ENCODE measurements around the gene SERP1.

The SERP1 gene

GRCh38 chr3:150556792-150557191 is 10.5 kb upstream of the SERP1 start:
- Histone ChIP-seq H3K9me3 (ENCODE audit: control insufficient read depth in 1 of 2, low read length in 2 of 2) (no peaks in the 10 kb centered on the region), H3K4me3 (ENCODE audit: low read depth in 1 of 2, low read length in 2 of 2) (no peak overlapping the region), H3K27me3 (ENCODE audit: low read depth, low read length) (no peaks in the 10 kb centered on the region), H3K4me1 (ENCODE audit: control insufficient read depth in 1 of 2, insufficient read depth in 2 of 2, low read length in 2 of 2) (no peaks in the 10 kb centered on the region), H3K27ac (ENCODE audit: low read length) (no peak overlapping the region), H3K36me3 (ENCODE audit: control insufficient read depth in 1 of 2, insufficient read depth in 2 of 2, low read length in 2 of 2) (peaks cover 16 to 25% of the 10 kb centered on the region in 2 donors)

- Histone ChIP-seq H3K27ac (ENCODE audit: low read length) (no peak overlapping the region), H3K4me3 (ENCODE audit: low read depth in 1 of 2, low read length in 2 of 2) (no peak overlapping the region), H3K4me1 (ENCODE audit: control insufficient read depth in 1 of 2, insufficient read depth in 2 of 2, low read length in 2 of 2) (no peaks in the 10 kb centered on the region), H3K9me3 (ENCODE audit: control insufficient read depth in 1 of 2, low read length in 2 of 2) (no peaks in the 10 kb centered on the region), H3K27me3 (ENCODE audit: low read depth, low read length) (no peaks in the 10 kb centered on the region), H3K36me3 (ENCODE audit: control insufficient read depth in 1 of 2, insufficient read depth in 2 of 2, low read length in 2 of 2) (peaks cover 16 to 25% of the 10 kb centered on the region in 2 donors)
Measured at GRCh38 chr3:150555859-150556436, 9.7 kb upstream of the SERP1 start.

- Histone ChIP-seq H3K36me3 (ENCODE audit: control insufficient read depth in 1 of 2, insufficient read depth in 2 of 2, low read length in 2 of 2) (peaks cover 9 to 11% of the 10 kb centered on the region in 2 donors), H3K27me3 (ENCODE audit: low read depth, low read length) (no peaks in the 10 kb centered on the region), H3K4me3 (ENCODE audit: low read depth in 1 of 2, low read length in 2 of 2) (peak overlapping the region; percentile 88 to 91), H3K27ac (ENCODE audit: low read length) (peak overlapping the region; percentile 94), H3K9me3 (ENCODE audit: control insufficient read depth in 1 of 2, low read length in 2 of 2) (no peaks in the 10 kb centered on the region), H3K4me1 (ENCODE audit: control insufficient read depth in 1 of 2, insufficient read depth in 2 of 2, low read length in 2 of 2) (peaks cover 0 to 34% of the 10 kb centered on the region in 2 donors)
Measured at GRCh38 chr3:150547045-150547741, 897 bp upstream of the SERP1 start.

GRCh38 chr3:150545419-150546225 is 674 bp downstream of the SERP1 start:
- peak overlapping the region; percentile 83 to 88 for H3K4me3 ChIP-seq (ENCODE audit: low read depth in 1 of 2, low read length in 2 of 2)
- peaks cover 0 to 34% of the 10 kb centered on the region in 2 donors for H3K4me1 ChIP-seq (ENCODE audit: control insufficient read depth in 1 of 2, insufficient read depth in 2 of 2, low read length in 2 of 2)
- peaks cover 11 to 13% of the 10 kb centered on the region in 2 donors for H3K36me3 ChIP-seq (ENCODE audit: control insufficient read depth in 1 of 2, insufficient read depth in 2 of 2, low read length in 2 of 2)
- no peaks in the 10 kb centered on the region for H3K9me3 ChIP-seq (ENCODE audit: control insufficient read depth in 1 of 2, low read length in 2 of 2)
- H3K27ac ChIP-seq (ENCODE audit: low read length): peak overlapping the region; percentile 92
- H3K27me3 ChIP-seq (ENCODE audit: low read depth, low read length): no peaks in the 10 kb centered on the region

GRCh38 chr3:150544726-150545125 is 1.6 kb downstream of the SERP1 start:
- H3K4me3 ChIP-seq (ENCODE audit: low read depth in 1 of 2, low read length in 2 of 2): peak overlapping the region; percentile 83 to 88
- H3K27ac ChIP-seq (ENCODE audit: low read length): peak overlapping the region; percentile 92
- no peaks in the 10 kb centered on the region for H3K9me3 ChIP-seq (ENCODE audit: control insufficient read depth in 1 of 2, low read length in 2 of 2)
- no peaks in the 10 kb centered on the region for H3K27me3 ChIP-seq (ENCODE audit: low read depth, low read length)
- H3K36me3 ChIP-seq (ENCODE audit: control insufficient read depth in 1 of 2, insufficient read depth in 2 of 2, low read length in 2 of 2): peaks cover 11 to 13% of the 10 kb centered on the region in 2 donors
- peaks cover 0 to 33% of the 10 kb centered on the region in 2 donors for H3K4me1 ChIP-seq (ENCODE audit: control insufficient read depth in 1 of 2, insufficient read depth in 2 of 2, low read length in 2 of 2)

GRCh38 chr3:150544041-150544440 is 2.3 kb downstream of the SERP1 start:
- peaks cover 11 to 13% of the 10 kb centered on the region in 2 donors for H3K36me3 ChIP-seq (ENCODE audit: control insufficient read depth in 1 of 2, insufficient read depth in 2 of 2, low read length in 2 of 2)
- peak overlapping the region; percentile 83 to 88 for H3K4me3 ChIP-seq (ENCODE audit: low read depth in 1 of 2, low read length in 2 of 2)
- peaks cover 0 to 30% of the 10 kb centered on the region in 2 donors for H3K4me1 ChIP-seq (ENCODE audit: control insufficient read depth in 1 of 2, insufficient read depth in 2 of 2, low read length in 2 of 2)
- H3K27me3 ChIP-seq (ENCODE audit: low read depth, low read length): no peaks in the 10 kb centered on the region
- peak overlapping the region; percentile 92 for H3K27ac ChIP-seq (ENCODE audit: low read length)
- no peaks in the 10 kb centered on the region for H3K9me3 ChIP-seq (ENCODE audit: control insufficient read depth in 1 of 2, low read length in 2 of 2)

- H3K4me1 ChIP-seq (ENCODE audit: control insufficient read depth in 1 of 2, insufficient read depth in 2 of 2, low read length in 2 of 2): peaks cover 0 to 30% of the 10 kb centered on the region in 2 donors
- no peaks in the 10 kb centered on the region for H3K27me3 ChIP-seq (ENCODE audit: low read depth, low read length)
- H3K9me3 ChIP-seq (ENCODE audit: control insufficient read depth in 1 of 2, low read length in 2 of 2): no peaks in the 10 kb centered on the region
- H3K4me3 ChIP-seq (ENCODE audit: low read depth in 1 of 2, low read length in 2 of 2): peak overlapping the region in 1 of 2 donors; percentile 88
- H3K36me3 ChIP-seq (ENCODE audit: control insufficient read depth in 1 of 2, insufficient read depth in 2 of 2, low read length in 2 of 2): peaks cover 11 to 13% of the 10 kb centered on the region in 2 donors
- H3K27ac ChIP-seq (ENCODE audit: low read length): peak overlapping the region; percentile 92
Measured at GRCh38 chr3:150543531-150543930, 2.8 kb downstream of the SERP1 start.

GRCh38 chr3:150543128-150543527 is 3.2 kb downstream of the SERP1 start:
- H3K27ac ChIP-seq (ENCODE audit: low read length): no peak overlapping the region
- H3K4me3 ChIP-seq (ENCODE audit: low read depth in 1 of 2, low read length in 2 of 2): no peak overlapping the region
- no peaks in the 10 kb centered on the region for H3K9me3 ChIP-seq (ENCODE audit: control insufficient read depth in 1 of 2, low read length in 2 of 2)
- H3K4me1 ChIP-seq (ENCODE audit: control insufficient read depth in 1 of 2, insufficient read depth in 2 of 2, low read length in 2 of 2): peaks cover 0 to 27% of the 10 kb centered on the region in 2 donors
- H3K36me3 ChIP-seq (ENCODE audit: control insufficient read depth in 1 of 2, insufficient read depth in 2 of 2, low read length in 2 of 2): peaks cover 11 to 13% of the 10 kb centered on the region in 2 donors
- H3K27me3 ChIP-seq (ENCODE audit: low read depth, low read length): no peaks in the 10 kb centered on the region

GRCh38 chr3:150540991-150541390 is 5.3 kb downstream of the SERP1 start:
- Histone ChIP-seq H3K27ac (ENCODE audit: low read length) (peak overlapping the region; percentile 20), H3K36me3 (ENCODE audit: control insufficient read depth in 1 of 2, insufficient read depth in 2 of 2, low read length in 2 of 2) (peaks cover 11 to 13% of the 10 kb centered on the region in 2 donors), H3K4me1 (ENCODE audit: control insufficient read depth in 1 of 2, insufficient read depth in 2 of 2, low read length in 2 of 2) (peaks cover 0 to 16% of the 10 kb centered on the region in 2 donors)

GRCh38 chr3:150540297-150540696 is 6.0 kb downstream of the SERP1 start:
- H3K27ac ChIP-seq (ENCODE audit: low read length): no peak overlapping the region
- H3K36me3 ChIP-seq (ENCODE audit: control insufficient read depth in 1 of 2, insufficient read depth in 2 of 2, low read length in 2 of 2): peaks cover 11 to 13% of the 10 kb centered on the region in 2 donors
- no peaks in the 10 kb centered on the region for H3K9me3 ChIP-seq (ENCODE audit: control insufficient read depth in 1 of 2, low read length in 2 of 2)
- peaks cover 0 to 16% of the 10 kb centered on the region in 2 donors for H3K4me1 ChIP-seq (ENCODE audit: control insufficient read depth in 1 of 2, insufficient read depth in 2 of 2, low read length in 2 of 2)
- no peaks in the 10 kb centered on the region for H3K27me3 ChIP-seq (ENCODE audit: low read depth, low read length)
- H3K4me3 ChIP-seq (ENCODE audit: low read depth in 1 of 2, low read length in 2 of 2): no peak overlapping the region

More at GRCh38 chr3:150540991-150541390, 5.3 kb downstream of the SERP1 start:
- Histone ChIP-seq H3K4me3 (ENCODE audit: low read depth in 1 of 2, low read length in 2 of 2) (no peak overlapping the region), H3K9me3 (ENCODE audit: control insufficient read depth in 1 of 2, low read length in 2 of 2) (no peaks in the 10 kb centered on the region), H3K27me3 (ENCODE audit: low read depth, low read length) (no peaks in the 10 kb centered on the region)

Data from muscle layer of duodenum (tissue), 2 donors.